CD4-positive, alpha-beta T cell (primary cell): ENCODE measurements around the gene SSBP4. TPM values are rescaled to one million over a fixed set of nuclear protein-coding genes. Genes with fewer than 3 reads are reported as not detected.

Experiments
- ATAC-seq: fragments of 200-7000 bp; cut with Tn5 transposase; one replicate; pipeline ENCODE4 v1.10.0; 2022; ENCODE audit warnings: mild to moderate bottlenecking; ENCODE audit not compliant: poor library complexity
- CTCF ChIA-PET: fragments of 350-600 bp; sonication (Branson Sonifier 250); formaldehyde crosslinking; loops from one replicate; lab custom pipeline; 2021; ENCODE audit warnings: antibody characterized with exemption, inconsistent platforms; lab: Charles Lee
- POLR2A ChIA-PET: fragments of 350-600 bp; sonication (Branson Sonifier 250); formaldehyde crosslinking; loops from one replicate; lab custom pipeline; 2021; ENCODE audit warnings: antibody characterized with exemption, inconsistent platforms; lab: Charles Lee
- DNase-seq, 14 experiments: peaks; one replicate each; pipeline ENCODE4 v3.0.0-alpha.2; 2013 to 2020; ENCODE audit warnings: mixed read lengths in 2 of 14
- H3K27ac ChIP-seq, 2 donors: one replicate each; pipeline versions ENCODE4 v1.5.1 to v1.7.0; 2013; ENCODE audit warnings: low read length in 2 of 2, low read depth in 1 of 2, mild to moderate bottlenecking in 1 of 2
- H3K27me3 ChIP-seq, 2 experiments: 1 replicate in 1 of 2; 2 replicates in 1 of 2; pipeline versions ENCODE4 v1.6.1 to v1.7.0; 2013; ENCODE audit warnings: low read length in 2 of 2, control low read depth in 1 of 2, mild to moderate bottlenecking in 1 of 2, moderate library complexity in 1 of 2; ENCODE audit not compliant: insufficient read depth in 2 of 2, control insufficient read depth in 1 of 2
- H3K36me3 ChIP-seq: one replicate; pipeline ENCODE4 v1.6.1; 2013; ENCODE audit warnings: low read length, control low read depth; ENCODE audit not compliant: insufficient read depth
- H3K4me1 ChIP-seq: one replicate; pipeline ENCODE4 v1.6.1; 2013; ENCODE audit warnings: low read length, control low read depth; ENCODE audit not compliant: insufficient read depth
- H3K4me3 ChIP-seq: one replicate; pipeline ENCODE4 v1.5.1; 2013; ENCODE audit warnings: mild to moderate bottlenecking, low read length, moderate library complexity
- H3K9me3 ChIP-seq, 2 experiments: 1 replicate in 1 of 2; 2 replicates in 1 of 2; pipeline versions ENCODE4 v1.6.1 to v1.7.0; 2013; ENCODE audit warnings: low read length in 2 of 2, mild to moderate bottlenecking in 2 of 2, control low read depth in 1 of 2, moderate library complexity in 1 of 2; ENCODE audit not compliant: control insufficient read depth in 1 of 2, insufficient read depth in 1 of 2
- H3K27ac Mint-ChIP-seq: one replicate; pipeline ENCODE4 v1.8.0; 2020; ENCODE audit warnings: mixed read lengths
- H3K27me3 Mint-ChIP-seq: one replicate; pipeline ENCODE4 v1.8.0; 2021; ENCODE audit warnings: mixed read lengths
- H3K36me3 Mint-ChIP-seq: one replicate; pipeline ENCODE4 v1.8.0; 2021; ENCODE audit warnings: low read depth, mixed read lengths
- H3K4me1 Mint-ChIP-seq: one replicate; pipeline ENCODE4 v1.8.0; 2021; ENCODE audit warnings: low read depth, mixed read lengths
- H3K4me3 Mint-ChIP-seq: one replicate; pipeline ENCODE4 v1.8.0; 2020; ENCODE audit warnings: mild to moderate bottlenecking, mixed read lengths
- H3K9me3 Mint-ChIP-seq: one replicate; pipeline ENCODE4 v1.8.0; 2020; ENCODE audit warnings: mixed read lengths
- intact Hi-C, 2 experiments: fragments of 100-400 bp; cut with DNase I in 1 of 2; cut with micrococcal nuclease in 1 of 2; formaldehyde crosslinking; loops; one replicate each; pipeline versions ENCODE4 v1.15.1 to v1.9.0; 2023 to 2025; cut with DNase I, micrococcal nuclease
- total RNA-seq, 174 experiments: library from RNA in 2 of 174; stranded (reverse) in 2 of 174; gene quantifications; one replicate each; pipeline ENCODE4 v1.2.3 and lab custom pipeline; 2021 to 2026
- TF ChIP-seq, protein P1 (sequence below): fragments of 200-600 bp; IDR thresholded peaks from one replicate; pipeline ENCODE4 v1.8.0; 2022; ENCODE audit warnings: antibody characterized with exemption, mild to moderate bottlenecking

Gene SSBP4
- total RNA-seq, 2 experiments from 2014 or later = 44.0 to 50.9 TPM

DNA sequence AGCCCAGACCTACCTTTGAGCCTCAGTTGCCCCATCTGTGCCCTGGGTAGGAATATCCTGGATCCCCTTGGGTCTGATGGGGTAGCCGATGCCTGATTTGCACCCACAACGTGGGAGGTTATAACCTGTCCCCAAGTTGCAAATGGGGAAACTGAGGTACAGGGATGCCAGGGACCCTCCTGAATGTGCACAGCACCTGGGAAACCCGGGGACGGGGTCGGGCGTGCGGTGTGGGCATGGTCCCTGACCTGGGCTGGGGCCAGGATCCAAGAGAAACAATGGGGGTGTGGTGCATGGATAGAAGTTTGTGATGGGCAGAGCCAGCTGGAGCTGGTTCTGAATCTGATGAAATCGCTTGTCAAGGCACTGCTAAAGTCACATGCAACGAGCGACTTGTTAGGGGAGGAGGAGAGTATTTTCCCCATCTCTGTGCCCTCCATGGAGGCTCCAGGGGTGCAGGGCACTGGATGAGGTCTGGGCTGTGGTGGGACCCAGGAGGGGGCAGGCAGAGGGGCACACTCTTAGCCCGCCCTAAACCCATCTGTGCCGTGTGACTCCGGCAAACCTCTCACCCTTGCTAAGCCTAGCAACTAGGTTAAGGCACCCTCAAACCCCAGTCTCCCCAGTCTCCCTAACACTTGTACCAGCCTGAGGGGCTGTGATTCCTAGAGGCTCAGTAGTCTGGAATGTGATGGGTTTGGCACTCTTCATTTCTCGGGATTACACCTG lies 32.5 kb upstream of the SSBP4 start:
- H3K4me1 Mint-ChIP-seq = peaks cover 12% of the 10 kb centered on the region
- H3K9me3 ChIP-seq = peaks cover 0 to 7% of the 10 kb centered on the region in 2 experiments
- no peaks in the 10 kb centered on the region for H3K36me3 ChIP-seq
- TF ChIP-seq, protein P1, sequence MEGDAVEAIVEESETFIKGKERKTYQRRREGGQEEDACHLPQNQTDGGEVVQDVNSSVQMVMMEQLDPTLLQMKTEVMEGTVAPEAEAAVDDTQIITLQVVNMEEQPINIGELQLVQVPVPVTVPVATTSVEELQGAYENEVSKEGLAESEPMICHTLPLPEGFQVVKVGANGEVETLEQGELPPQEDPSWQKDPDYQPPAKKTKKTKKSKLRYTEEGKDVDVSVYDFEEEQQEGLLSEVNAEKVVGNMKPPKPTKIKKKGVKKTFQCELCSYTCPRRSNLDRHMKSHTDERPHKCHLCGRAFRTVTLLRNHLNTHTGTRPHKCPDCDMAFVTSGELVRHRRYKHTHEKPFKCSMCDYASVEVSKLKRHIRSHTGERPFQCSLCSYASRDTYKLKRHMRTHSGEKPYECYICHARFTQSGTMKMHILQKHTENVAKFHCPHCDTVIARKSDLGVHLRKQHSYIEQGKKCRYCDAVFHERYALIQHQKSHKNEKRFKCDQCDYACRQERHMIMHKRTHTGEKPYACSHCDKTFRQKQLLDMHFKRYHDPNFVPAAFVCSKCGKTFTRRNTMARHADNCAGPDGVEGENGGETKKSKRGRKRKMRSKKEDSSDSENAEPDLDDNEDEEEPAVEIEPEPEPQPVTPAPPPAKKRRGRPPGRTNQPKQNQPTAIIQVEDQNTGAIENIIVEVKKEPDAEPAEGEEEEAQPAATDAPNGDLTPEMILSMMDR = no peak
- peaks cover 14% of the 10 kb centered on the region for H3K4me1 ChIP-seq
- no peak overlapping the region for H3K27ac Mint-ChIP-seq
- H3K27ac ChIP-seq = no peak overlapping the region
- H3K27me3 ChIP-seq = peaks cover 39 to 42% of the 10 kb centered on the region in 2 experiments
- no peaks in the 10 kb centered on the region for H3K9me3 Mint-ChIP-seq
- H3K4me3 ChIP-seq = no peak overlapping the region
- ATAC-seq (no peak), DNase-seq (no peak)
- H3K4me3 Mint-ChIP-seq = no peak overlapping the region
- peaks cover 65% of the 10 kb centered on the region for H3K27me3 Mint-ChIP-seq
- intact Hi-C loops = no loop called here
- CTCF ChIA-PET = no interaction called here
- no peaks in the 10 kb centered on the region for H3K36me3 Mint-ChIP-seq
- POLR2A ChIA-PET = no interaction called here

DNA sequence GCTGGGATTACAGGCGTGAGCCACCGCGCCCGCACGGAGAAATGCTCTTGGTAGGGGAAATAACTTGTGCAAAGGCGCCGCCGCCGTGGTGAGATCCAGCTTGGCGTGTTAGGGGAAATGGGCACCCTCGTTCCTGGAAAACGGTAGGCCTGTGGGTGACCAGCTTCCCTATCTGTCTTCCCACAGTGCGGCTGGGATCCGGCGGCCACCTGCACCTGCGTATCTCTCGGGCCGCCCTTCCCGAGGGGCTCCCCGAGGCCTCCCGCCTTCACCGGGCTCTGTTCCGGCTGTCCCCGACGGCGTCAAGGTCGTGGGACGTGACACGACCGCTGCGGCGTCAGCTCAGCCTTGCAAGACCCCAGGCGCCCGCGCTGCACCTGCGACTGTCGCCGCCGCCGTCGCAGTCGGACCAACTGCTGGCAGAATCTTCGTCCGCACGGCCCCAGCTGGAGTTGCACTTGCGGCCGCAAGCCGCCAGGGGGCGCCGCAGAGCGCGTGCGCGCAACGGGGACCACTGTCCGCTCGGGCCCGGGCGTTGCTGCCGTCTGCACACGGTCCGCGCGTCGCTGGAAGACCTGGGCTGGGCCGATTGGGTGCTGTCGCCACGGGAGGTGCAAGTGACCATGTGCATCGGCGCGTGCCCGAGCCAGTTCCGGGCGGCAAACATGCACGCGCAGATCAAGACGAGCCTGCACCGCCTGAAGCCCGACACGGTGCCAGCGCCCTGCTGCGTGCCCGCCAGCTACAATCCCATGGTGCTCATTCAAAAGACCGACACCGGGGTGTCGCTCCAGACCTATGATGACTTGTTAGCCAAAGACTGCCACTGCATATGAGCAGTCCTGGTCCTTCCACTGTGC lies 30.9 kb upstream of the SSBP4 start:
- no peak overlapping the region for H3K27ac ChIP-seq

More for the DNA sequence above, 30.9 kb upstream of the SSBP4 start:
- Mint-ChIP-seq H3K36me3 (no peaks in the 10 kb centered on the region), H3K4me3 (peak overlapping the region; percentile 72), H3K9me3 (no peaks in the 10 kb centered on the region), H3K27ac (no peak overlapping the region), H3K27me3 (peaks cover 66% of the 10 kb centered on the region), H3K4me1 (peaks cover 12% of the 10 kb centered on the region)
- POLR2A ChIA-PET = interaction anchor here (0.9 to 2.4 kb wide), 6 partner anchors 26 to 113 kb away, joined by 3 to 13 read pairs (median 6); partner anchors contain the start of genes JUND and SSBP4
- Histone ChIP-seq H3K9me3 (no peaks in the 10 kb centered on the region), H3K27me3 (peaks cover 42 to 43% of the 10 kb centered on the region in 2 experiments), H3K4me3 (peak overlapping the region; percentile 47), H3K36me3 (no peaks in the 10 kb centered on the region), H3K4me1 (peaks cover 14% of the 10 kb centered on the region)
- peak; percentile 51 to 89 (median 72) for DNase-seq
- CTCF ChIA-PET = interaction anchor here (0.6 to 4.0 kb wide), 30 partner anchors 9 to 922 kb away, joined by 3 to 53 read pairs (median 3); partner anchors contain the start of genes LRRC25, MPV17L2 and SSBP4
- intact Hi-C loops = loop anchor here (1.0 kb wide), 1 partner anchor 22 kb away; no protein-coding TSS in a partner anchor
- peak; percentile 85 for ATAC-seq
- TF ChIP-seq, protein P1 = peak; percentile 100
